Mucosa of rectum (tissue), 2 donors: ENCODE data around the gene GRIP2.

ENCODE experiments used
- H3K27ac ChIP-seq, 2 donors: one replicate each; pipeline ENCODE4 v1.7.0; 2013; ENCODE audit warnings: inconsistent platforms in 2 of 2, low read depth in 2 of 2, low read length in 2 of 2
- H3K27me3 ChIP-seq, 2 donors: one replicate each; pipeline ENCODE4 v1.7.0; 2013; ENCODE audit warnings: low read length in 2 of 2; ENCODE audit not compliant: control insufficient read depth in 2 of 2, insufficient read depth in 2 of 2
- H3K36me3 ChIP-seq, 2 donors: one replicate each; pipeline ENCODE4 v1.7.0; 2013; ENCODE audit warnings: low read length in 2 of 2; ENCODE audit not compliant: control insufficient read depth in 2 of 2, insufficient read depth in 2 of 2
- H3K4me1 ChIP-seq, 2 donors: one replicate each; pipeline ENCODE4 v1.7.0; 2013; ENCODE audit warnings: low read length in 2 of 2, mild to moderate bottlenecking in 1 of 2; ENCODE audit not compliant: control insufficient read depth in 2 of 2, insufficient read depth in 2 of 2
- H3K4me3 ChIP-seq, 2 donors: one replicate each; pipeline ENCODE4 v1.7.0; 2013; ENCODE audit warnings: low read length in 2 of 2
- H3K9ac ChIP-seq, 2 donors: one replicate each; pipeline ENCODE4 v1.7.0; 2013; ENCODE audit warnings: low read length in 2 of 2, low read depth in 1 of 2, mild to moderate bottlenecking in 1 of 2
- H3K9me3 ChIP-seq, 2 donors: one replicate each; pipeline ENCODE4 v1.7.0; 2013; ENCODE audit warnings: low read length in 2 of 2; ENCODE audit not compliant: control insufficient read depth in 2 of 2
- donor health status: healthy.
- donor health status: Normal muscosa, but diverticular disease.

The GRIP2 gene

GRCh38 chr3:14480207-14481017, 59.7 kb downstream of the GRIP2 start:
- Histone ChIP-seq H3K4me1 (no peaks in the 10 kb centered on the region), H3K27me3 (no peaks in the 10 kb centered on the region), H3K36me3 (peaks cover 4 to 26% of the 10 kb centered on the region in 2 donors), H3K9ac (no peak overlapping the region), H3K9me3 (no peaks in the 10 kb centered on the region), H3K27ac (no peak overlapping the region), H3K4me3 (no peak overlapping the region)

- H3K36me3 ChIP-seq: peaks cover 4 to 23% of the 10 kb centered on the region in 2 donors
- H3K27ac ChIP-seq: no peak overlapping the region
- no peaks in the 10 kb centered on the region for H3K9me3 ChIP-seq
These were observed 60.6 kb downstream of the GRIP2 start for GRCh38 chr3:14479591-14479990.

DNA sequence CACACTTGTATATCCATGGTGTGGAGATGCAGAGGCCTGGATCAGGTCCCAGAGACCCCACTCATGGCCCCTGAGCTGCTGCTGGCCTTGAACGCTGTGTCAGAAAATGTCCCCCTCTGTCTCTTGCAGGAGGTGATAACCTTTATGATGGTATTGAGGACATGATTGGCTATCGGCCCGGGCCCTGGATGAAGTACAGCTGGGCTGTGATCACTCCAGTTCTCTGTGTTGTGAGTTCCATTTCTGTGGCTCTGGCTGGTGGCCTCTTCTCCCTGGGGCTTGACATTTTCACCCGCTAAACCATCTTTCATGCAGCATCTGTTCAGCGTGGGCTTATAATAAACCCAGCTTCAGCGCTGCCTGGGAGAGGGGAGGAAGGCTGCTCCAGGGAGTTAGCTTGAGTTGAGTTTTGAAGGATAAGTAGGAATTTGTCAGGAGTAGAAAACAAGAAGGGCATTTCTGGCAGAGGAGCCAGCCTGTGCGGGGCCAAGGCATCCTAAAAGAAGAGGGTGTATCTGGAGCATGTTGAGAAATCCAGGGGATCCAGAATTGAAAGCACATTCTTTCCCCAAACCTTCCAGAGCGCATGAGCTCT, 61.1 kb downstream of the GRIP2 start:
- H3K9me3 ChIP-seq: no peaks in the 10 kb centered on the region
- no peaks in the 10 kb centered on the region for H3K27me3 ChIP-seq
- no peak overlapping the region for H3K27ac ChIP-seq
- peaks cover 4 to 20% of the 10 kb centered on the region in 2 donors for H3K36me3 ChIP-seq
- H3K4me3 ChIP-seq: no peak overlapping the region
- H3K9ac ChIP-seq: no peak overlapping the region
- no peaks in the 10 kb centered on the region for H3K4me1 ChIP-seq

More at GRCh38 chr3:14479591-14479990, 60.6 kb downstream of the GRIP2 start:
- H3K4me3 ChIP-seq: no peak overlapping the region
- H3K27me3 ChIP-seq: no peaks in the 10 kb centered on the region
- no peak overlapping the region for H3K9ac ChIP-seq
- H3K4me1 ChIP-seq: no peaks in the 10 kb centered on the region

DNA sequence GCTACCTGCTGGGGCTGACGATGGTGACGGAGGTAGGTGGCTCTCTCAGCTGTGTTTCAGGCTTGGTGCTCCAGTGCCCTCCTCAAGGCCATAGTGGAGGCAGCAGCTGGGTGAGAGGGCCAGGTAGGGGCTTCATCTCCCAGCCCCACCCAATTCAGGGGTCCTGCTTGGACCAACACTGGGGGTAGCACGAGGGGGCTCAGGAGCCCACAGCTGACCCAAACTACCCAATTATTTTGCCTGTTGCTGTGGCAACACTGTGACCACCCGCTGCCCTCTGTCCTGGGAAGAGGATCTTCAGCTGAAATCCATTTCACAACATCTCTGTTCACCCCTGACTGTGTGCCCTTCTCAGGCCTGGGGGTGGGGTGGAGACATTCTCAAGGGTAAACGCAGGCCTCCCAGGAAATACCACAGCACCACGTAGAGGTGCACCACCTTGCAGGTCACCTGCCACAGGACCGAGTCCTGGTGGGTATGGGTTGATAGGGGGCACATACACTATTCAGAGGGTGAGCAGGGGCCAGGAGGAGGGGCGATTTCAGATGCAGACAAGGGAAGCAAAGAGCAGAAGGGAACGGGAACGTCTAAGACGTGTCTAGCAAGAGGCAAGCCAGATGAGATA, 62.7 kb downstream of the GRIP2 start:
- no peak overlapping the region for H3K27ac ChIP-seq
- H3K4me3 ChIP-seq: no peak overlapping the region
- no peaks in the 10 kb centered on the region for H3K27me3 ChIP-seq
- peaks cover 4 to 20% of the 10 kb centered on the region in 2 donors for H3K36me3 ChIP-seq
- H3K9ac ChIP-seq: no peak overlapping the region
- no peaks in the 10 kb centered on the region for H3K9me3 ChIP-seq
- no peaks in the 10 kb centered on the region for H3K4me1 ChIP-seq

DNA sequence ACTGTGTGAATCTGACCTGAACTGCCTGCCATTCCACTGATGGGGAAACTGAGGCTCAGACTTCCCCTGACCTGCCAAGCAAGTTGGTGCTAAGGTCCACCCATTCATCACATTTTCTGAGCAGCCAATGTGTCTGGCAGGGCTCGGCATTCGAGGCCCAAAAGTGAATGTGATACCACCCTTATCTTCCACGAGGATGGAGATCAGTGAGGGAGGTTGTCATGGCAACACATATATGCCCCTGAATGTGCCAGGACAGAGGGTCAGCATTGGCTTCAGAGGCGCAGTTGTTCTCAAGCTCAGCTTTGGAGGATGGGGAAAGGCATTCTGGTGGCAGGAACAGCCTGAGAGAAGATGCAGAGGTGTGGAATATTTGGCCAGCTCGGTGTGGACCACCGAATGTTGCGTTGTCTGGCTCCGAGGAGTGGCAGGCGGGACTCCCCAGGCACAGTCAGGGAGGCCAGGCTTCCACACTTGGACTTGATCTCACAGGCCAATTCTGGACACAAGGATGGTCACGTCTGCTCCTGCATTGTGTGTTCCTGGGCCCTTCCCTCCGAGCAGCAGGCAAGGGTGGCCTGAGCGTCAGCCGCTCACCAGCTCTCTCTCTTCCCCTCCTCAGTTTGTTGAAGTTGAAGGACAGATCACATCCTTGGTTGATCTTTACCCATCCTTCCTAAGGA, 63.4 kb downstream of the GRIP2 start:
- Histone ChIP-seq H3K9me3 (no peaks in the 10 kb centered on the region), H3K27me3 (no peaks in the 10 kb centered on the region), H3K9ac (no peak overlapping the region), H3K36me3 (peaks cover 4 to 20% of the 10 kb centered on the region in 2 donors), H3K27ac (no peak overlapping the region), H3K4me1 (no peaks in the 10 kb centered on the region), H3K4me3 (no peak overlapping the region)

GRCh38 chr3:14475621-14476020, 64.5 kb downstream of the GRIP2 start:
- Histone ChIP-seq H3K4me3 (no peak overlapping the region), H3K27me3 (no peaks in the 10 kb centered on the region), H3K36me3 (peaks cover 0 to 15% of the 10 kb centered on the region in 2 donors), H3K9ac (no peak overlapping the region), H3K4me1 (no peaks in the 10 kb centered on the region), H3K27ac (no peak overlapping the region), H3K9me3 (no peaks in the 10 kb centered on the region)

- Histone ChIP-seq H3K27me3 (no peaks in the 10 kb centered on the region), H3K9ac (no peak overlapping the region), H3K9me3 (no peaks in the 10 kb centered on the region), H3K36me3 (peaks cover 0 to 15% of the 10 kb centered on the region in 2 donors), H3K4me1 (no peaks in the 10 kb centered on the region), H3K4me3 (no peak overlapping the region), H3K27ac (no peak overlapping the region)
These were observed 65.6 kb downstream of the GRIP2 start for GRCh38 chr3:14474363-14475081.

- H3K4me3 ChIP-seq: no peak overlapping the region
- peak overlapping the region; percentile 20 to 51 for H3K27ac ChIP-seq
- H3K27me3 ChIP-seq: no peaks in the 10 kb centered on the region
- peaks cover 0 to 17% of the 10 kb centered on the region in 2 donors for H3K36me3 ChIP-seq
- H3K4me1 ChIP-seq: no peaks in the 10 kb centered on the region
- H3K9ac ChIP-seq: no peak overlapping the region
- H3K9me3 ChIP-seq: no peaks in the 10 kb centered on the region
These were observed 66.7 kb downstream of the GRIP2 start for GRCh38 chr3:14473411-14473891.

DNA sequence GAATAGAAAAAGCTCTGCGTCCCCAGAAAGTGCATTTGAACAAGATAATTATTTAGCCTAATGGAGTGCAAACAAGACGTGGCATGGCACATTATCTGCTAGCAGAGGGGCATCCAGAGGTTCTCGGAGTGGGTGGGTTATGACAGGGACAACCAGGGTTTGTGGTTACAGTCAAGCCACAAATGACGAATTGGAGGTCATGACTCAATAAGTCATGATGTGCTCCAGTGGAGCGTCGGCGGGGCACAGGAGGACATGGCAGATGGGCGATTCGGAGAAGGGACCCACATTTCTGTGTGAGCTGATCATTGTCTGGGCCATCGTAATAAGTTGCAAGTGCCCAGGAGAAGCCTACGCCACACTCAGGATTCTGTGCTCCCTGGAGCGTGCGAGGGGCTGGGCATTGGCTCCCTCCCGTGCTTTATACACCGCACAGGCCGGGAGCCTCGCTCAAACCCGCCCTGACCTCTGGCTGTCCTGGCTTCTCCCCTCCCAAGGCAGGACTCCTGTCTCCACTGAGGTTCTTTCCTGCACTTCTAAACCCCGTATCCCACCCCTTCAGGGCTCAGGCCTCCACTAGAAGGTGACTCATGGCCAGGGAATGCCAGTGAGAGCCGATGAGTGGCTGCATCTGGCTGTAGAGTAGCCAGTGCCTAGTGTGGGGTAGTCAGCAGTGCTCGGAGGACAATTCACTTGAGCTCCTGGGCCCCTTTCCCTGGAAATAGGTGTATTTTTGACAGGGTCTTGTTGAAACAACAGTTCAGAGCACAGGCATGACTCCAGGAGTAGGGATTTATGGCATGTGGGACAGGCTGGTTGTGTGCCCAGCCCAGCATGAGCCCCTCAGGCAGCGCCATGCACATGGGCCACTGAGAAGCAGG, 67.4 kb downstream of the GRIP2 start:
- H3K27ac ChIP-seq: peak overlapping the region; percentile 20 to 51
- no peaks in the 10 kb centered on the region for H3K9me3 ChIP-seq
- H3K9ac ChIP-seq: no peak overlapping the region
- no peak overlapping the region for H3K4me3 ChIP-seq
- peaks cover 0 to 16% of the 10 kb centered on the region in 2 donors for H3K36me3 ChIP-seq
- H3K27me3 ChIP-seq: no peaks in the 10 kb centered on the region
- no peaks in the 10 kb centered on the region for H3K4me1 ChIP-seq
